Stimulated activated CD4-positive, alpha-beta T cell treated with anti-CD3 and anti-CD28 coated beads, TNF-alpha, amount 100 ng/mL, for 1 hour (primary cell): ENCODE results near the gene HPN.

ENCODE experiments used
- DNase-seq, 3 donors: peaks; one replicate each; pipeline ENCODE4 v3.0.0-alpha.2; 2020; ENCODE audit warnings: low read depth in 3 of 3, low spot score in 1 of 3

HPN gene

DNA sequence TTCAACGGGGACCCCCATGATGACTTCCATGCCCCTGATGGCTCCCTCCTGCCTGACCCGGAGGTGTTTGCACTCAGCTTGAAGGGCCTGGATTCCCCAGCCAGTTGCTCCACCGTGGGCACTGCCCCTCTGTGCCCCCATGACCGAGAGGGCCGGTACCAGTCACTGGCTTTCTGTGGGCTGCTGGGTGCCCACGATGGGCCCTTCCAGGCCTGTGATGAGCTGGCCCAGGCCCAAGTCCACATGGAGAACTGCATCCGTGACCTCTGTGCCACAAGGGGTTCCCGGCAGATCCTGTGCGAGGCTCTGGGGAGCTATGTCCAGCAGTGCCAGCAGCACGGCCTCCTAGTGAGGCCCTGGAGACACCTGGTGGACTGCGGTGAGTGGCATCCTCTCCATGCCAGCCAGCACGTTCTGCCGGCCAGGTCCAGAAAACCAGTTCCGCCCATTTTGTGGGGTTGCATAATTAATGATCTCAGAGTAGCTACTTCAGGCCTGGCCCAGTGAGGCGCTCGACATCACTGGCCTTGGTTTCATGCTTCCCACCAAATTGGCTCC is 39.2 kb downstream of the HPN start:
- no peak for DNase-seq

DNA sequence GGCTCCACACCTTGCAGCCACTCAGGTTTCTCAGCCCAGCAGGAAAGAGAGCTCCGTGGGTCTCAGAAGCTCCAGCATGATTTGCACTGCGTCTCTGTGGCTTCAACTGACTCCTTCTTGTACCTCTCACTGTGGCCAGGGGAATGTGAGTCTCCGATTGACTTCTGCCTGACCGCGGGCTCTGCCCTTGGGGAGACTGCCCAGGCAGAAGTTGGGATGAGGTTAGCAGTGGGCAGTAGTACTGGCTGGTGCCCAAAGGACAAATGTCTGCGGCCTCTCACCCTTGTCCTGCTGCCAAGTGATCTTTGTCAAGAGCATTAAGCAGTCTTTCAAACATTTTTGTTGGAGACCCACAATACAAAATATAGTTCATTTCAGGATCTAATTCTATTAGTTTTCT is 39.7 kb downstream of the HPN start:
- DNase-seq: no peak

DNA sequence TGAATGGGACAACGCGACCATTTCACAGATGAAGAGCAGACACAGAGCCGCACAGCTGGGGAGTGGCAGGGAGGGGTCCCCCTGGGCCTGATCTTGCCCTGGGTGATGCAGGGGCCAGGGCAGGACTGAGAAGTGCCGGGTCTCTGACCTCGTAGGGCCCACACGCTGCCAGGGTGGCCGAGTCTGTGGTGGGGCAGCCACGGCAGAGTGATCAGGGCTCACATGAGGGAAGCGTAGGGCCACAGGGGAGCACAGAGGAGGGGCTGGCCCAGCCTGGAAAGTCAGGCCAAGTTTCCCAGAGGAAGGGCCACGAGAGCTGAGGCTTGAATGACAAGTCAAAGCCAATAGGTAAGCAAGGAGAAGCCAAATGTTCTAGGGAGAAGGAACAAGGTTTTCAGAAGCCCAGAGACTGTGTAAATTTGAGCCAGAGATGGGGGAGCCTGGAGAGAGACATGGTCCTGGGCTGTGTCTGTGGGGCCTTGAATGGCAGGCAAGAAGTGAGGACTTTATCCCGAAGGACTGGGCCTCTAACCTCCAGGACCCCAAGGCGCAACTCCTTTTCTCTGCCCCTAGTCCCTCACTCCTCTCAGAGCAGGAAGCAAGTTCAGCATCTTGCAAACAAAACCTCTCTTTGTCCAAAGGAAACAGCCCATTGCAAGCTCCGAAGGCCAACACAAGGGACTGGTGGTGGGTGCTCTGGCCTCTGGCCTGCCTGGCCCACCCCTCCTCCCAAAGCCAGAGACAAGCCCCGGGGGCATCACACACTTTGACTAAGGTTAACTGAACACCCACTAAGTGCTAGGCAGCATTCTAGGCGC is 42.4 kb downstream of the HPN start:
- no peak for DNase-seq

DNA sequence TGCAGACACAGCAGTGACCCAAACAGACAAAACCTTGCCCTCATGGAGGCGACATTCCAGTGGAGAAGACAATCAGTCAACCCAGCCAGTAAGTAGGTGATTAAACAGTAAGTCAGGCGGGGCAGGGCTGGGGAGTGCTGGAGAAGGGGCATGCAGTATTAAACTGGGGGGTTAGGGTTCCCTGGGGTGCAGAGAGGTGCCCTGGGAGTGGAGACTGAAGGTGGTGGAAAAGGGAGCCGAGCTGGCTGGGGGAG is 42.9 kb downstream of the HPN start:
- no peak for DNase-seq

DNA sequence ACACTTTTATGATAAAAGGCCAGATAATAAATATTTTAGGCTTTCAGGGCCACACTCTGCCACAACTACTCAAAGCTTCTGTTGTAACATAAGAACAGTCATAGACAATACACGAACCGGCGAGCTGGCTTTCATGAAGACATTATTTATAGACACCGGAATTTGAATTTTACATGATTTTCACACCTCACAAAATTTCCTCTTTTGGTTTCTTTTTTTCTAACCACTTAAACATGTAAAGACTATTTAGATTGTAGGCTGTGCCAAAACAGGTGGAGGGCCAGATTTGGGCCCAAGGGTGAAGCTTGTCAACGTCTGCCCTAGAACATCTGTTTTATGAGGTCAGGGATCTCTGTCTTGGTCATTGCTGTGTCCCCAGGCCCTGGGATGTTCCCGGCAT is 44.4 kb downstream of the HPN start:
- DNase-seq: no peak

DNA sequence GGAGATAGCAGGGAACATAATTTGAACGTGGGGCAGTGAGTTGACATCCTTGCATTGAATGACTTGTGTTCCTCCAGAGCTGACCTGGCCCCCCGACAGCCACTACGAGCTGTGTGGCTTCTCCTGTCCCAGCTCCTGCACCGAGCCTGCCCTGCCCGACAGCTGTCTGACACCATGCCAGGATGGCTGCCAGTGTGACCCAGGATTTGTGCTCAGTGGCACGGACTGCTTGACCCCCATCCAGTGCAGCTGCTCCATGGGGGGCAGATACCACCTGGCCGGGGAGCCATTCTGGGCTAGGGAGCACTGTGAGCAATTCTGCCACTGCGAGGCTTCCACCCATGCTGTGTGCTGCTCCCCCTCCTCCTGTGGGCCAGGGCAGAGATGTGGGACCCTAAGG is 44.9 kb downstream of the HPN start:
- no peak for DNase-seq

DNA sequence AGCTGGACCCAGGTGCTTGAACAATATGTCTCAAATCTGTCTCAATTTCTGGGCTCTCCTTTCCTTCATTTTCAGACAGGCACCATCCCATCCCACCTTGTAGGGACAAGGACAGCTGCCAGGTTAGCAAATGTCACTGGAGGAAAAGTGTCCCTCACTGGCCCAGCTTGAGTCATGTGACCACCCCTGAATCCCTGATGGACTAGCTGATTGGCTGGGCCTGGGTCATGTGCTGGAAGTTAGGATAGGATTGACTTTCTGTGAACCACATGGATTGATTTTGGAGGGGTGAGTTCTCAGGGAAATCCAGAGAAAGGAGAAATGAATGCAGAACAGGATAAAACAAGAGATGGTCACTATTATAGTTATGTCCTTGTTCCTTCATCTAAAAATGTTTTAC is 45.9 kb downstream of the HPN start:
- DNase-seq: no peak

DNA sequence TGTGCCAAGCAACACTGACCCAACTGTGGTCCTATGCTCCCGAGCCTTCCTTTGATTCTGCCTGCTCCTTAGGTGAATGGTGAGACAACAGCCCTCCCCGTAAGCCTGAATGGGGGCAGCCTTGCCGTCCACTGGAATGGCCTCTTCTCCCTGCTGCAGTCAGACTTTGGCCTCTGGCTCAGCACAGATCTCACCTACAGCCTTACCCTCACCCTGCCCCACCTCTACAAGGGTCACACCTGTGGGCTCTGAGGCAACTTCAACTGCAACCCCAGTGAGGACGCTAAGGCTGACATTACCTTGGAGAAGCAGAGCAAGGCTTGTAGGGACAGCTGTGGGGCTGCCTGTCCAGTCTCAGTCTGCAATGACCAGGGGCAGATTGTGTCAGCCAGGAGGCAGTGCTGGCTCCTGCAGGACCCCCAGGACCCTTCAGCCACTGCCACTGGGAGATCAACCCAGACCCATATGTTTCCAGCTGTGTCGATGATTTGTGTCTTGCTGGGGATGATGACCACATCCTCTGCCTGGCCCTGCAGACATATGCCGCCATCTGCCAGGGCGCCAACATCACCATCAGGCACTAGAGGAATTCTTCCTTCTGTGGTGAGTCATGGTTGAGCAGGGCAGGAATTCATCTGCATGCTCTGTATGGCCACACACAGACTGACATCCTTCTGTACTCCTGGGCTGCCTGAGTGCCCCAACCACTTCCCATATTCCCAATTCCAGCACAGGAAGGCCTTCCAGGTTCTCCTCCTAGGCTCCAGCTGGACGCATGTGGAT is 46.8 kb downstream of the HPN start:
- DNase-seq: no peak

DNA sequence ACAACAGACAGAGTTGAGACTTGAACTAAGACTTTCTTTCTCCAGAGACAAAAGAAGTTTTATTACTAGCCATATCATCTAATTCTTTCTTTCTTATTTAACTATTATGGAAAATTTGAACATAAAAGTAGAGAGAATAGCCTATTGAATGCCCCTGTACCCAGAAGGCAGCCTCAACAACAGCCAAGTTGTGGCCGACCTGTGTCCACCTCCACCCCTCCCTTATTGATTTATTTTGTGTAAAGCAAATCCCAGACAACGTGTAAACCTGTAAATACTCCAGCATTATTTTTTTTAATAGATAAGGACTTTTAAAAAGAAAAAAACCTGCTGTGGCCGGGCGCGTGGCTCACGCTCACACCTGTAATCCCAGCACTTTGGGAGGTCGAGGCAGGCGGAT is 48.0 kb downstream of the HPN start:
- DNase-seq: no peak

DNA sequence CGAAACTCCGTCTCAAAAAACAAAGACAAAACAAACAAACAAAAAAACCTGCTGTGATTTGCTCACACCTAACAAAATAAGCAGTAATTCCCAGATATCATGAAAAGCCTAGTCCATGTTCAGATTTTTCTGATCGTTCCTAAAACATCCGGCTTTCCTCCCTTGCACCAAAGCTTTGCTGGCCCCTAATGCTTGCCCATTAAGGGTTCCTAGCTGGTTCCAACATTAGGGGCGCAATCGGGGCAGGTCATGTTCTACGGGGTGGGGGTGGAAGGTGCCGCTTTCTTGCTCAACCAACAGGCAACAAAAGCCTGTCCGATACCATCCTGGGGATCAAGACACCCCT is 48.6 kb downstream of the HPN start:
- DNase-seq: no peak

DNA sequence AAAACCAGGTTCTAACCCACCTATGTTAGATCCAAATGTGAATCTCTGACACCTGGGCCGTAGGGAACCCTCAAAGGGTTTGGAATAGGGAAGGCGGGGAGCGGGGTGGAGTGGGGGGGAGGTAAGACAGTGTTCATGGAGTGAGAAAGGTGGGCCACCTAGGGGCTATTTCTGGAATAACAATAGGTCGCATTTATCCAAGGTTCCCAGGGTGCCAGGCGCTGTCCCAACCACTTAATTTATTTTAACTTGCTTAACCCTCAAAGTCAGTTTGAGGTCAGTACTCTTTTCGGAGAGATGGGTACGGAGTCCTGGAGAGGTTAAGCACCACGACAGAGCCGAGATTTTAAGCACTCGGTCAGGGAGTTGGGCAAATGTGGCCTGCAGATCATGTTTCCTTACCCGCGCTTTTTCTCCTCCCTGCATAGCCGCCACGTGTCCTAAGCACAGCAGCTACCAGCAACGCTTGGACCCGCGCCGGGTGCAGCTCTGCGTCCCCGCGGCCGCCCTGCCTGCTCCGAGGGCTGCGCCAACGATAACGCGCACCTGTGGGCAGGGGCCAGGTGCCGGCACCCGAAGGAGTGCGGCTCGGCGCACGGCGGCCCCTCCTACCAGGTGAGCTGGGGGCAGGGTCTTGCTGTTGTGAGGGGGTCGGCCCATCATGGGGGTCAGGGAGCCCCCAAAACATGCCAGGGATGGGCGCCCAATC is 49.1 kb downstream of the HPN start:
- no peak for DNase-seq

DNA sequence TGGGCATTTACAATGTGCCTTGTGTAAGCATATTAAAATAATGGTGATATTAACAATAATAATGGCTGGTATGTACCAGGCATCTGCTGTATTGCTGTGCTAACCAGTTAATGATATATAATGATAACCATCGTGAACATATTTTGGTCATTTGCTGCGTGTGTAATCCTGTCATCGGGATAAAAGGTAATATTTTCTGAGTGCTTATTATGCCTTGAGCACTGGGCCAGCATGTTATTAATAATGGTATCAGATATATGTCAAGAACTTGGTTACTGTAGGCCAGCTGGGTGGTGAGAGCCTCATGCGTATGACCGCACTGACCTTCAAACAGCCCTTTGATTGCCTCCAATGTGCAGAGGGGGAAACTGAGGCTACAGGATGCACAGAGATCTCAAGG is 51.9 kb downstream of the HPN start:
- DNase-seq: no peak

DNA sequence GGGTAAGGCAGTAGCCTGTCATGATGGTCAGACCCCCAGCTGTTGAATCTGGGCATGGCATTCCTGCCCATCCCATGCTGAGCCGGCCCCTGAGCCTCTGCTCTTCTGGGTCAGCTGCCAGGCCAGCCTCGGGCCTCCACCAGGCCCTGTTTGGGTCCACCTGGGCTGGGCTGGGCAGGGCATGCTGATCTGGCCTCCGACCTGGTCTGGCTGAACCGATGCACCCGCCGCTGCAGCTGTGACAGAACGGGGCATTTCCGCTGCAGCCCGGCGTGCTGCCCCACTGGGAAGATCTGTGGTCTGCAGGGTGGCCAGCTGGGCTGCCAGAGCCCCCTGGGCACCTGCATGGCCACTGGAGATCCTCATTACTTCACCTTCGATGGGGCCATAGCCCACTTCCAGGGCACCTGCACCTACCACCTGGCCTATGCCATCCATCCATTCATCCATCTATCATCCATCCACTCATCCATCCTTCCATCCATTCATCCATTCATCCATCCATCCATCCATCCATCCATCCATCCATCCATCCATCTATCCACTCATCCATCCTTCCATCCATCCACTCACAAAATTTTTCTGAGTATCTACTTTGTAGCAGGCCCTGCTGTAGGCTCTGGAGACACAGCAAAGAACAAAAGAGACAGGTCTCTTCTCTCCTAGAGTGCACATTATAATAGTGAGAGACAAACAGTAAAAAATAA is 52.6 kb downstream of the HPN start:
- no peak for DNase-seq

DNA sequence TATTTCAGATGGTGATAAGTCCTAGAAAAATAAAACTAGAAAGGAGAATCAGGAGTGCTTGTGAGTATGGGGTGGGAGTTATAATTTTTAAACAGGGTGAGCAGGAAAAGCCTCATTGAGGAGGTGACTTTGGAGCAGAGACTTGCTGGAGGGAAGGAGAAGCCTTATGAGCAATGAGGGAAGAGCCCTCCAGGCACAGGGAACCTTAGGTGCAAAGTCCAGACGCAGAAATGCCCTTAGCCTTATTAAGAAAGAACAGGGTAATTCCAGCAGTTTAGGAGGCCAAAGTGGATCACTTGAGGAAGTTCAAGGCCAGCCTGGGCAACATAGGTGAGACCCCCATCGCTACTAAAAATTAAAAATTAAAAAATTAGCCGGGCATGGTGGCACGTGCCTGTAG is 53.1 kb downstream of the HPN start:
- DNase-seq: no peak

DNA sequence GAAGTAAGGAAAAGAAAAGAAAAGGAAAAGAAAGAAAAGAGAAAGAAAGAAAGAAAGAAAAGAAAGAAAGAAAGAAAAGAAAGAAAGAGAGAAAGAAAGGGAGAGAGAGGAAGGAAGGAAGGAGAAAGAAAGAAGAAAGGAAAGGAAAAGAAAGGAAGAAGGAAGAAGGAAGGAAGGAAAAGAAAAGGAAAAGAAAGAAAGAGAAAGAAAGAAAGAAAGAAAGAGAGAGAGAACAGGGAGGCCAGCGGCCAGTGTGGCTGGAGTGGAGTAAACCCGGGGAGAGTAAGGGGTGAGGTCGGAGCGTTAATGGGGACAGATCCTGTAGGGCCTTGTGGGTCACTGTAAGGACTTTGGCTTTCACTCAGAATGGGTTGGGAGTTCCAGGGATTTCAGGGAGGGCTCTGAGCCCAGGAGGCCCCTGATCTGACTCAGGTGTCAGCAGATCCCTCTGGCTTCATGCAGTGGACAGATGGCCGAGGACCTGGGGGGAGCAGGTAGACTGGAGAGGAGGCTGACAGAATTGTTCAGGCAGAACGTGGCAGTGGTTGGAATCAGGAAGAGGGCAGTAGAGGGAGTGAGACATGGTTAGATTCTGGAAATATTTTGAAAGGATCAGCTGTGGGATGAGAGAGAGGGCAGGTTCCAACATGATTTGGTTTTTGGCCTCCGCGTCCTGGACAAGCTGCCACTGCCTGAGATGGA is 54.3 kb downstream of the HPN start:
- no peak for DNase-seq

DNA sequence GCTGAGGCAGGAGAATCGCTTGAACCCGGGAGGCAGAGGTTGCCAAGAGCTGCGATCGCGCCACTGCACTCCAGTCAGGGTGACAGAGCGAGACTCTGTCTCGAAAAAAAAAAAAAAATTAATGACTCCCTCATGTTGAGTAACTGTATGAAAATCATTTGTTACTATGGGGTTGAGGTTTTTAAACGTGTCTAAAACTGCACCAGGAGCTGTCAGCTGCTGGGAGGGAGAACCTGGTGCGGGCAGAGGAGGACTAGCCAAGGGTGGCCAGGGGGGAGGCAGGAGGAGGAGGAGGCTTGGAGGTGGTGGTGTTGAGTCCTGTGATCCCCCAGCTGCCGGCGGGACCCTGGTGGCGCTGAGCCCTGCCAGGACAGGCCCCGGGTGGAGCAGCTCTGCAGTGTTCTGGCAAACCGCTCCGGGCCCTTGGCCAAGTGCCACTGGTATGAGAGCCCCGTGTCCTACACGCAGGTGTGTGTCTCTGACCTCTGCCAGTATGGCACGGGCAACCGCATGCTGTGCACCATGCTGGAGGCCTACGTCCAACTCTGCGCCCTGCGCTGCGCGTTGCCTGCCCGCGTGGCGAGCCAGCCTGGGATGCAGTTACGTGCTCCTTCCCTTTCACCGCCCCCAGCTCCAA is 57.0 kb downstream of the HPN start:
- DNase-seq: no peak

DNA sequence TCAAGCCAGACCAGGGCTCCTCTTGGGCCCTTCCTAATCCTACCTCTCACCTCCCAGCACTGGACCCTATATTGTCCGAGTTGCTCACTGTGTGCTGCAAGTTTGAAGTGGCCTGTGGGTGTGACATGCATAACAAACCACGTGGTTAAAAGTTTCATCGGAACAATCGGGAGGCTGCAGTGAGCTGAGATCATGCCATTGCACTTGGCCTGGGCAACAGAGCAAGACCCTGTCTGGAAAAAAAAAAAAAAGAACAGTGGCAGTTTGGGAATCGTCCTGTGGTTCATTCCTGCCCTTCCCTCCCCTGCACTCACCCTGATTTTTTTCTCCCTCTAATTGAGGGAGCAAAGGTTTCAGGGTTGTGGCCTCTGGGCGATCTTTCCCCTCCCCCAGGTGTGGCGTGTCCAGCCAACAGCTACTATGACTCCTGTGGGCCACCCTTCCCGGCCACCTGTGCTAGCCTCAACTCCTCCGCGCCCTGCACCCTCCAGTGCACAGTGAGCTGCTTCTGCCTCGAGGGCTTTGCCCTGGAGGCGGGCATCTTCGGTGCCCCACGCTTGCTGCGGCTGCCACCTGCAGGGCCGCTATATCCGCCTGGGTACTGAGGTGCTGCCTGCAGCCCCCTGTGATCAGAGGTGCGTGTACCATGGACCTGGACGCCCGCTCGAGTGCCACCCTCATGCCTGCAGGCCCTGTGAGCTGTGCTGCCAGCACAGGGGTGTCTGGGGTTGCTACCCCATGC is 57.8 kb downstream of the HPN start:
- DNase-seq: no peak

DNA sequence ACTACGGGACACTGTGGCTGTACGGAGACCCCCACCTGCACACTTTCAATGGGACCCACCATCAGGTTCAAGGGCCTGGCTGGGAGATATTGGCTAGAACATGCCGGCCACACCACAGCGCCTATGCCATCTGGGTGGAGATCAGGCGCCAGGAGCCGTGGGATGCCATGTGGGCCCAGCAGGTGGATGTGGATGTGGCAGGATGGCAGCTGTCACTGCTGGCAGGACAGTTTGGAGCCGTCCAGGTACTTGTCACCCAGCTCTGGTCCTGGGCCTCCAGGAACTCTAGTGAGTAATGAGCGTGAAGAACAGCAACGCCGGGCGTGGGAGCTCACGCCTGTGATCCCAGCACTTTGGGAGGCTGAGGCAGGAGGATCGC is 58.4 kb downstream of the HPN start:
- DNase-seq: no peak

DNA sequence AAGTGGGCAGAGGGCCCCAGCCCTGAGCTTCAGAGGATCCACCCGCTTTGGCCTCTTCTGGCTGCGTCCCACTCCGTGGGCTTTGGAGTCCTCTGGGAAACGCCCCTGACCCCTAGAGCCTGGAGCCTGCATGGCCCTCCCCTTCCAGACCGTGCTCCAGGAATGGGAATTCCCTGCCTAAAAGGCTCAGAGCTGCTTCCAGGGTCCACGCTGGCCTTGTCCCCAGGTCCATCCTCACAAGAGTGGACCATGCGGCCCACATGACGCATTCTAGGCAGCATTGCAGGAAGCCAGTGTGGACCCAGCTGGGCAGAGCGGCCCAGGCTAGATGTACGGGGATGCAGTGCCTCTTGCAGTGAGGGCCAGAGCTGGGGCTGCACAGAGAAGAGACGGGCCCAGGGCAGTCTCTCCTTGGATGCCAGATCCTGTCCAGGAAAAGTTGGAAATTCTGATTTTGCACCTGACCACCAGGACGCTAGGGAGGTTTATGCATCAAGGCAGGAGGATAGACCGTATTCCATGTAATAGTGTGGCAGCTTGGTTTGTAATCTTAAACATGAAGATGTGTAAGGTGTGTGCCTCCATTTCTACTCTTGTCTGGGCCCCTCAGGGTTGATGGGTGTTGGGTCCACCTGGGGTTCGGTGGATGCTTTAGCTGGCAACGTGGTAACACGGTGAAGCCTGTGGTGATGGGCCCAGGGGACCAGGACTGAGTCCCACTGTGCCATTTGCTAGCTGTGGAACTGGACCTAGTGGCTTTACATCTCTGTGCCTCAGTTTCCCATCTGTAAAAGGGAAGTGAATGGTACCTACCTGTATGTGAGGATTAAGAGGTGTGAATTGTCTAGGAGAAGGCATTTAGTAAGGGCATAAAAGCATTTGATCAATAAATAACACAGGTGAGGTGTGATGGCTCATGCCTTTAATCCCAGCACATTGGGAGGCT is 59.3 kb downstream of the HPN start:
- DNase-seq: no peak
